ENCODE results near the gene KCTD8. TPM values are rescaled to one million over a fixed set of nuclear protein-coding genes. Genes with fewer than 3 reads are reported as not detected.

KCTD8 gene
- total RNA-seq, 4 donors from 2014 or later = 0.66 to 2.4 (median 1.5) TPM

- Histone ChIP-seq H3K4me3 (peak overlapping the region; percentile 65 to 75 (median 71)), H3K27me3 (peaks cover 0 to 30% (median 2%) of the 10 kb centered on the region in 4 donors), H3K4me1 (peaks cover 16 to 42% (median 39%) of the 10 kb centered on the region in 4 donors), H3K36me3 (no peaks in the 10 kb centered on the region), H3K9me3 (no peaks in the 10 kb centered on the region), H3K27ac (replicated peaks in 1 of 4) (peak overlapping the region in 1 of 4 donors; percentile 88)
- 5% methylated on average over 4 of the region's 4 CpGs for WGBS
- DNase-seq (ENCODE audit: extremely low spot score) = no peak
- no peak for TF ChIP-seq POLR2A (IDR thresholded peaks at IDR 0.05; ENCODE audit: low read depth)
- TF ChIP-seq POLR2AphosphoS5 (IDR thresholded peaks at IDR 0.05) = no peak
- no peak for TF ChIP-seq EP300 (IDR thresholded peaks at IDR 0.05)
- no peak for TF ChIP-seq CTCF (IDR thresholded peaks at IDR 0.05)
- intact Hi-C loops (cut with DNase I) = loop anchor here (5.0 to 10.0 kb wide), 2 partner anchors 49 to 231 kb away; partner anchors contain the start of gene GUF1
Measured at GRCh38 chr4:44446191-44446590, 2.4 kb downstream of the KCTD8 start.

- no peak for DNase-seq (ENCODE audit: extremely low spot score)
- intact Hi-C loops (cut with DNase I) = no loop called here
- TF ChIP-seq POLR2AphosphoS5 (IDR thresholded peaks at IDR 0.05) (no peak), POLR2A (IDR thresholded peaks at IDR 0.05; ENCODE audit: low read depth) (no peak), EP300 (IDR thresholded peaks at IDR 0.05) (no peak), CTCF (IDR thresholded peaks at IDR 0.05) (no peak)
- Histone ChIP-seq H3K27ac (replicated peaks in 1 of 4) (no peak overlapping the region), H3K4me1 (no peaks in the 10 kb centered on the region), H3K9me3 (no peaks in the 10 kb centered on the region), H3K27me3 (no peaks in the 10 kb centered on the region), H3K36me3 (no peaks in the 10 kb centered on the region), H3K4me3 (no peak overlapping the region)
Measured at GRCh38 chr4:44438687-44439086, 9.9 kb downstream of the KCTD8 start.

GRCh38 chr4:44434247-44434646, 14.4 kb downstream of the KCTD8 start:
- Histone ChIP-seq H3K4me1 (no peaks in the 10 kb centered on the region), H3K9me3 (no peaks in the 10 kb centered on the region), H3K27me3 (no peaks in the 10 kb centered on the region), H3K27ac (replicated peaks in 1 of 4) (no peak overlapping the region), H3K36me3 (no peaks in the 10 kb centered on the region), H3K4me3 (no peak overlapping the region)
- DNase-seq (ENCODE audit: extremely low spot score) = no peak
- intact Hi-C loops (cut with DNase I) = no loop called here
- no peak for TF ChIP-seq EP300 (IDR thresholded peaks at IDR 0.05)
- no peak for TF ChIP-seq POLR2AphosphoS5 (IDR thresholded peaks at IDR 0.05)
- TF ChIP-seq CTCF (IDR thresholded peaks at IDR 0.05) = no peak
- no peak for TF ChIP-seq POLR2A (IDR thresholded peaks at IDR 0.05; ENCODE audit: low read depth)
- WGBS = 86% methylated on average over 2 of the region's 2 CpGs

- Histone ChIP-seq H3K36me3 (no peaks in the 10 kb centered on the region), H3K27me3 (no peaks in the 10 kb centered on the region), H3K27ac (replicated peaks in 1 of 4) (no peak overlapping the region), H3K4me3 (no peak overlapping the region), H3K4me1 (no peaks in the 10 kb centered on the region), H3K9me3 (no peaks in the 10 kb centered on the region)
- TF ChIP-seq POLR2A (IDR thresholded peaks at IDR 0.05; ENCODE audit: low read depth) (no peak), CTCF (IDR thresholded peaks at IDR 0.05) (peak in 1 of 3 experiments; percentile 33)
- intact Hi-C loops (cut with DNase I) = no loop called here
- no peak for DNase-seq (ENCODE audit: extremely low spot score)
- 57% methylated on average over 2 of the region's 2 CpGs for WGBS
Measured at GRCh38 chr4:44425614-44426208, 22.9 kb downstream of the KCTD8 start.

- Histone ChIP-seq H3K4me3 (no peak overlapping the region), H3K36me3 (no peaks in the 10 kb centered on the region), H3K27me3 (no peaks in the 10 kb centered on the region), H3K27ac (replicated peaks in 1 of 4) (no peak overlapping the region), H3K4me1 (no peaks in the 10 kb centered on the region), H3K9me3 (no peaks in the 10 kb centered on the region)
- WGBS = 33% methylated on average over 1 of the region's 1 CpG
- TF ChIP-seq POLR2AphosphoS5 (IDR thresholded peaks at IDR 0.05) = no peak
- no peak for TF ChIP-seq CTCF (IDR thresholded peaks at IDR 0.05)
- TF ChIP-seq POLR2A (IDR thresholded peaks at IDR 0.05; ENCODE audit: low read depth) = no peak
- TF ChIP-seq EP300 (IDR thresholded peaks at IDR 0.05) = no peak
- no peak for DNase-seq (ENCODE audit: extremely low spot score)
- intact Hi-C loops (cut with DNase I) = no loop called here
Measured at GRCh38 chr4:44422912-44423311, 25.7 kb downstream of the KCTD8 start.
